ENCODE data around the gene PSME2.

DNA sequence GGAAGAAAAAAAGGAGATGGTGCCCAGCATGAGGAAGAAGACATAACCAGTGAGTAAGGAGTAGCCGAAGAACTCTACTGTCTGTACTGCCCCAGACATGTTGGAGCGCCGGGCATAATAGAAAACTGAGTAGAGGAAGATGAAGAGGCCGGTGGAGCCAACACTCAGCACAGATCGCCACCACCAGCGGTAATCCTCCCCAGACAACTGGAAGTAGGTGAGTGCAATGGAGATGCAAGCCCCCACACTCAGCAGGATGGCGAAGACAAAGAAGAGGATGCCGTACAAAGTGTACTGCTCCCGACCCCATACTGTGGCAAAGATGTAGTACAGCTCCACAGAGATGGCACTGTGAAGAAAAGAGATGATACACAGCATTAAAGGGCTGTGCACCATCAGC, 43.0 kb upstream of the PSME2 start:
- TF ChIP-seq, protein P1, sequence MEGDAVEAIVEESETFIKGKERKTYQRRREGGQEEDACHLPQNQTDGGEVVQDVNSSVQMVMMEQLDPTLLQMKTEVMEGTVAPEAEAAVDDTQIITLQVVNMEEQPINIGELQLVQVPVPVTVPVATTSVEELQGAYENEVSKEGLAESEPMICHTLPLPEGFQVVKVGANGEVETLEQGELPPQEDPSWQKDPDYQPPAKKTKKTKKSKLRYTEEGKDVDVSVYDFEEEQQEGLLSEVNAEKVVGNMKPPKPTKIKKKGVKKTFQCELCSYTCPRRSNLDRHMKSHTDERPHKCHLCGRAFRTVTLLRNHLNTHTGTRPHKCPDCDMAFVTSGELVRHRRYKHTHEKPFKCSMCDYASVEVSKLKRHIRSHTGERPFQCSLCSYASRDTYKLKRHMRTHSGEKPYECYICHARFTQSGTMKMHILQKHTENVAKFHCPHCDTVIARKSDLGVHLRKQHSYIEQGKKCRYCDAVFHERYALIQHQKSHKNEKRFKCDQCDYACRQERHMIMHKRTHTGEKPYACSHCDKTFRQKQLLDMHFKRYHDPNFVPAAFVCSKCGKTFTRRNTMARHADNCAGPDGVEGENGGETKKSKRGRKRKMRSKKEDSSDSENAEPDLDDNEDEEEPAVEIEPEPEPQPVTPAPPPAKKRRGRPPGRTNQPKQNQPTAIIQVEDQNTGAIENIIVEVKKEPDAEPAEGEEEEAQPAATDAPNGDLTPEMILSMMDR (IDR thresholded peaks at IDR 0.05 in 4 of 5, conservative IDR thresholded peaks at IDR 0.05 in 1 of 5), result no peak
- TF ChIP-seq POLR2A (IDR thresholded peaks at IDR 0.05), result no peak

All from gastrocnemius medialis (tissue), 4 donors.